Right lobe of liver (tissue), 6 donors: Measurements from ENCODE around the gene CDH23. TPM values are rescaled to one million over a fixed set of nuclear protein-coding genes. Genes with fewer than 3 reads are reported as not detected.

ENCODE experiments used
- ATAC-seq, 4 donors: fragments of 200-7000 bp; cut with Tn5 transposase; one replicate each; pipeline ENCODE4 v1.9.1; 2020; ENCODE audit warnings: mild to moderate bottlenecking in 4 of 4, moderate library complexity in 4 of 4
- DNase-seq, 3 donors: peaks; one replicate each; pipeline ENCODE4 v3.0.0-alpha.2; 2020
- H3K27ac ChIP-seq, 3 donors: fragments of 200-600 bp; one replicate each; pipeline ENCODE4 v1.8.0; 2022
- H3K27me3 ChIP-seq, 2 donors: fragments of 200-600 bp; one replicate each; pipeline ENCODE4 v1.8.0; 2022
- H3K36me3 ChIP-seq, 4 donors: fragments of 200-600 bp; sonication (generic) in 1 of 4; one replicate each; pipeline versions ENCODE4 v1.5.1 to v1.8.0; 2017 to 2022; ENCODE audit warnings: control low read depth in 1 of 4
- H3K4me1 ChIP-seq, 4 donors: fragments of 200-600 bp; sonication (generic) in 1 of 4; one replicate each; pipeline versions ENCODE4 v1.5.1 to v1.8.0; 2017 to 2022; ENCODE audit warnings: control low read depth in 1 of 4
- H3K4me3 ChIP-seq, 3 donors: fragments of 200-600 bp; one replicate each; pipeline ENCODE4 v1.8.0; 2022
- H3K9me3 ChIP-seq, 4 donors: fragments of 200-600 bp; sonication (generic) in 1 of 4; one replicate each; pipeline versions ENCODE4 v1.5.1 to v1.8.0; 2017 to 2022; ENCODE audit warnings: control low read depth in 1 of 4
- CTCF ChIP-seq, 4 donors: fragments of 200-600 bp in 3 of 4; fragments of 450-650 bp in 1 of 4; IDR thresholded peaks; one replicate each; pipeline versions ENCODE4 v1.5.1 to v1.8.0; 2016 to 2022; ENCODE audit warnings: antibody characterized with exemption in 4 of 4, mild to moderate bottlenecking in 2 of 4
- POLR2A ChIP-seq: fragments of 450-650 bp; IDR thresholded peaks from one replicate; pipeline ENCODE4 v1.6.1; 2017; ENCODE audit warnings: antibody characterized with exemption, mild to moderate bottlenecking
- WGBS: methylation state at CpG from one replicate; pipeline ENCODE4 v1.1.6; 2018; ENCODE audit warnings: low coverage, low lambda C conversion rate; ENCODE audit not compliant: insufficient coverage; ENCODE audit errors: missing lambda C conversion rate; 5-methylcytosine and 5-hydroxymethylcytosine counted together
- intact Hi-C, 2 donors: fragments of 100-400 bp; cut with DNase I; formaldehyde crosslinking; loops; one replicate each; pipeline versions ENCODE4 v1.11.2 to v1.14.1; 2022
- total RNA-seq, 6 experiments: library from RNA; depleted of rRNA in 2 of 6; stranded (reverse); fragments of >200 nt in 2 of 6; fragmentation: NEBNext Ultra II Directional in 3 of 6; extraction: Animal tissue kit (Norgen Biotek cat#: 25700) in 3 of 6; gene quantifications; one replicate each; pipeline versions ENCODE4 v1.1.0 to v1.2.4, GENCODE V29; 2016 to 2023
- donor health status: DM: no; HTN: yes; CAD: no.
- donor health status: DM: no; HTN: no; CAD: no.
- donor health status: DM: no; HTN: no; CAD: no.
- donor health status: DM: no; HTN: yes; CAD: no.
- donor health status: DM: no; HTN: yes; CAD: no.

The CDH23 gene
- total RNA-seq, 6 experiments from 2014 or later = 3.3 to 19.7 (median 6.3) TPM

GRCh38 chr10:71829896-71830295, 433.2 kb downstream of the CDH23 start:
- 55% methylated on average over 2 of the region's 5 CpGs for WGBS
- H3K4me1 ChIP-seq = peaks cover 0 to 14% (median 0%) of the 10 kb centered on the region in 4 donors
- ATAC-seq (peak in 2 of 4 donors; percentile 10 to 22), DNase-seq (no peak)
- H3K9me3 ChIP-seq = no peaks in the 10 kb centered on the region
- intact Hi-C loops = no loop called here
- TF ChIP-seq CTCF (IDR thresholded peaks at IDR 0.05) (no peak), POLR2A (no peak)
- peak overlapping the region in 1 of 3 donors; percentile 21 for H3K27ac ChIP-seq
- H3K36me3 ChIP-seq = peaks cover 5 to 93% (median 56%) of the 10 kb centered on the region in 4 donors
- H3K27me3 ChIP-seq = no peaks in the 10 kb centered on the region
- no peak overlapping the region for H3K4me3 ChIP-seq

GRCh38 chr10:71830726-71831125, 434.0 kb downstream of the CDH23 start:
- no peaks in the 10 kb centered on the region for H3K27me3 ChIP-seq
- no peaks in the 10 kb centered on the region for H3K9me3 ChIP-seq
- 67% methylated on average over 3 of the region's 4 CpGs for WGBS
- TF ChIP-seq POLR2A = no peak
- no peak for TF ChIP-seq CTCF (IDR thresholded peaks at IDR 0.05)
- intact Hi-C loops = no loop called here
- H3K36me3 ChIP-seq = peaks cover 5 to 84% (median 49%) of the 10 kb centered on the region in 4 donors
- H3K27ac ChIP-seq = no peak overlapping the region
- H3K4me3 ChIP-seq = no peak overlapping the region
- peaks cover 0 to 22% (median 2%) of the 10 kb centered on the region in 4 donors for H3K4me1 ChIP-seq
- DNase-seq (no peak), ATAC-seq (no peak)

- H3K36me3 ChIP-seq = peaks cover 5 to 73% (median 40%) of the 10 kb centered on the region in 4 donors
- TF ChIP-seq CTCF (IDR thresholded peaks at IDR 0.05) = no peak
- no peak for TF ChIP-seq POLR2A
- H3K27me3 ChIP-seq = no peaks in the 10 kb centered on the region
- H3K4me1 ChIP-seq = peaks cover 0 to 33% (median 8%) of the 10 kb centered on the region in 4 donors
- 91% methylated on average over 12 of the region's 19 CpGs for WGBS
- no peak for ATAC-seq
- H3K9me3 ChIP-seq = no peaks in the 10 kb centered on the region
- intact Hi-C loops = no loop called here
- no peak overlapping the region for H3K27ac ChIP-seq
- H3K4me3 ChIP-seq = no peak overlapping the region
- DNase-seq = no peak
Observed at GRCh38 chr10:71831646-71832552, 435.2 kb downstream of the CDH23 start.

GRCh38 chr10:71832967-71833366, 436.2 kb downstream of the CDH23 start:
- TF ChIP-seq CTCF (IDR thresholded peaks at IDR 0.05) (no peak), POLR2A (no peak)
- no peak for DNase-seq
- ATAC-seq = no peak
- H3K36me3 ChIP-seq = peaks cover 1 to 63% (median 35%) of the 10 kb centered on the region in 4 donors
- H3K4me3 ChIP-seq = no peak overlapping the region
- intact Hi-C loops = no loop called here
- 51% methylated on average over 4 of the region's 5 CpGs for WGBS
- H3K9me3 ChIP-seq = no peaks in the 10 kb centered on the region
- no peaks in the 10 kb centered on the region for H3K27me3 ChIP-seq
- peaks cover 0 to 43% (median 8%) of the 10 kb centered on the region in 4 donors for H3K4me1 ChIP-seq
- no peak overlapping the region for H3K27ac ChIP-seq
